ENCODE data around the gene WNT9A.

Gene WNT9A

DNA sequence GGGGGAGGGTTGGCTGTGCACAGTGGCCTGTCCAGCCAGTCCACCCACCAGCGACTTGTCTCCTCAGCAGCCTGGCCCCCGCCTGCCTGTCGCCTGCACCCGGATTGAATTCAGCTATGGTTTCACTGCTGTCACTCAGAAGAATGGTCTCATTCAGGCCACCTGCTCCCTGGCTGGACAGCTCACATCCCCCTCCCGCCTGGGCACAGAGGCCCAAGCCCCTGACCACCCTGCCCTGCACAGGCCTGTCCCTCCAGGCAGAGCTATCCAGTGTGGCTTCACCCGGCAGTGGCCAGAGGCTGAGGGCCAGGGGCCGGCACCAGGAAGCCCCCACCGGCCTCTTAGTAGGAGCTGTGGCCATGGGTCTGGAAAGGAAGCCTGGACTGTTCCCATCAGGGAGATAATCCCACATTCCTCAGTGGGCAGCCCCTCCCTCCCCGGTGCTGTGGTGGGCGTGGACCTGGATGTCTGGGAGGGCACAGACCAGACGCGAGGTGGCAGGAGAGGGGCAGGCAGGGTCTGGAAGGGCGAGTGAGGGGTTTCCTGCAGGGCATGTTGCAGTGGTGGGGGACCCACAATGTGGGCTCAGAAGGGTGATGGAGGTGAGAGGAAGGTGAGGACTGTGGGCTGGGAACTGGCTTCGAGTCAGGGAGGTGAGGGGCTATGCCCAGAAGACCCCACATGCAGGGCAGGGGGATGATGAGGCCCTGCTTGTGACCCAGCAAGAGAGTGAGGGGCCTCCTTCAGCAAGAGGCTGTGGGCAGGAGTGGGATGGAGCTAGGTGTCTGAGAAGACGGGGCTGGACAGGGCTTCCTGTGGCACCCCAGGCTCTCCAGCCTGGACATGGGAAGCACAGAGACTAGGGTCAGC is 30.4 kb downstream of the WNT9A start:
- H3K27ac ChIP-seq (replicated peaks), result no peak overlapping the region
- no peaks in the 10 kb centered on the region for H3K27me3 ChIP-seq (ENCODE audit: insufficient read depth, poor library complexity, severe bottlenecking)
- H3K4me3 ChIP-seq (replicated peaks; ENCODE audit: insufficient read depth, low read length), result no peak overlapping the region
- TF ChIP-seq REST (IDR thresholded peaks at IDR 0.05; ENCODE audit: insufficient replicate concordance, low read depth) (no peak), SPI1 (IDR thresholded peaks at IDR 0.05; ENCODE audit: borderline replicate concordance, low read depth) (no peak), POLR2AphosphoS5 (IDR thresholded peaks at IDR 0.05; ENCODE audit: low read depth) (no peak), GABPA (IDR thresholded peaks at IDR 0.05; ENCODE audit: low read depth) (no peak)
- TF ChIP-seq, protein P1, sequence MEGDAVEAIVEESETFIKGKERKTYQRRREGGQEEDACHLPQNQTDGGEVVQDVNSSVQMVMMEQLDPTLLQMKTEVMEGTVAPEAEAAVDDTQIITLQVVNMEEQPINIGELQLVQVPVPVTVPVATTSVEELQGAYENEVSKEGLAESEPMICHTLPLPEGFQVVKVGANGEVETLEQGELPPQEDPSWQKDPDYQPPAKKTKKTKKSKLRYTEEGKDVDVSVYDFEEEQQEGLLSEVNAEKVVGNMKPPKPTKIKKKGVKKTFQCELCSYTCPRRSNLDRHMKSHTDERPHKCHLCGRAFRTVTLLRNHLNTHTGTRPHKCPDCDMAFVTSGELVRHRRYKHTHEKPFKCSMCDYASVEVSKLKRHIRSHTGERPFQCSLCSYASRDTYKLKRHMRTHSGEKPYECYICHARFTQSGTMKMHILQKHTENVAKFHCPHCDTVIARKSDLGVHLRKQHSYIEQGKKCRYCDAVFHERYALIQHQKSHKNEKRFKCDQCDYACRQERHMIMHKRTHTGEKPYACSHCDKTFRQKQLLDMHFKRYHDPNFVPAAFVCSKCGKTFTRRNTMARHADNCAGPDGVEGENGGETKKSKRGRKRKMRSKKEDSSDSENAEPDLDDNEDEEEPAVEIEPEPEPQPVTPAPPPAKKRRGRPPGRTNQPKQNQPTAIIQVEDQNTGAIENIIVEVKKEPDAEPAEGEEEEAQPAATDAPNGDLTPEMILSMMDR (IDR thresholded peaks at IDR 0.05; ENCODE audit: insufficient read depth, low read length), result no peak
- no peak for DNase-seq (ENCODE audit: low read depth in 1 of 2, low spot score in 1 of 2)

GRCh38 chr1:227916655-227917054 is 31.1 kb downstream of the WNT9A start:
- DNase-seq (ENCODE audit: low read depth in 1 of 2, low spot score in 1 of 2), result no peak
- H3K27me3 ChIP-seq (ENCODE audit: insufficient read depth, poor library complexity, severe bottlenecking), result no peaks in the 10 kb centered on the region
- H3K27ac ChIP-seq (replicated peaks), result no peak overlapping the region
- no peak overlapping the region for H3K4me3 ChIP-seq (replicated peaks; ENCODE audit: insufficient read depth, low read length)
- TF ChIP-seq, protein P1 (IDR thresholded peaks at IDR 0.05; ENCODE audit: insufficient read depth, low read length), result no peak
- no peak for TF ChIP-seq GABPA (IDR thresholded peaks at IDR 0.05; ENCODE audit: low read depth)
- no peak for TF ChIP-seq POLR2AphosphoS5 (IDR thresholded peaks at IDR 0.05; ENCODE audit: low read depth)
- TF ChIP-seq REST (IDR thresholded peaks at IDR 0.05; ENCODE audit: insufficient replicate concordance, low read depth), result no peak
- no peak for TF ChIP-seq SPI1 (IDR thresholded peaks at IDR 0.05; ENCODE audit: borderline replicate concordance, low read depth)

DNA sequence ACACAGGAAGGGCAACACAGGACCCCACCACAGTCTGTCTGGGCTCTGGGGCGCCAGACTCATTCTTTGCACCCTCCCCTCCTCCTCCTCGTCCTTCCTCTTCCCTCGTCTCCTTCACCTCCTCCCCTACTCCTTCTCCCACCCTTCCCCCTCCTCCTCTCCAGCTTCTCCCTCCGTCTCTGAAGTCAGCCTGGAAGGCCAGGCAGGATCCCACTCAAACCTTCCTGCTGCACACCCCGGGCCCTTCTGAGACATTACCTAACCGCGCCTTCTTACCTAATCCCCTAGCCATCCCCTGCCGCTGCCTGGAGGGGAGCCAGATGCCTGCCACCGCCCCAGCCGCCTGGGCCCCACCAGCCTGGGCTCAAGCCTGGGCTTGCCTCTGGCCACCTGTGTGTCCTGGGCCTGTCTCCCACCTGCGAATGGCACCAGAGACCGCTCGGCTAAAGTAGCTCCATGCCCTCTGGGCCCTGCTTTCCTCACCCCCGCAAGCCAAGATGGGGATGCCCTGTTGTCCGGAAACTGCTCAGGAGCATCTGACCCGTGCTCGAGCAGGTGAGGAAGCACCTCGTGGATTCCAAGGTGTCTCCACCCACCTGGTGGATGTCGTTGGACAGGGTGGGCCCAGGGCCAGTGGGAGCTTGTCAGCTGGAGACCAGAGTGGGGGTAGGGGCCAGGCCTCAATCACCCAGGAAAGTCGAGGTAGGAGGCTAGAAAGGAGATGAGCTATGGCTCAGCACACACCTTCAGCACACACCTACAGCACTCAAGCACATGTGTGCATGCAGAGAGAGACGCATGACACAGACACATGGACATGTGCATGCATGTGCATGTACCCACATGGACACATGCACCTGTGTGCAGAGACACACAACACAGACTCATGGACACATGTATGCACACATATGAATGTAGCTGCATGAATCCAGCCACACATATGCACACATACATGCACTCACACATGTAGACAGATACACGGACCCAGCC is 31.9 kb downstream of the WNT9A start:
- no peak overlapping the region for H3K4me3 ChIP-seq (replicated peaks; ENCODE audit: insufficient read depth, low read length)
- TF ChIP-seq GABPA (IDR thresholded peaks at IDR 0.05; ENCODE audit: low read depth), result no peak
- TF ChIP-seq, protein P1 (IDR thresholded peaks at IDR 0.05; ENCODE audit: insufficient read depth, low read length), result no peak
- no peak for TF ChIP-seq SPI1 (IDR thresholded peaks at IDR 0.05; ENCODE audit: borderline replicate concordance, low read depth)
- no peak for TF ChIP-seq POLR2AphosphoS5 (IDR thresholded peaks at IDR 0.05; ENCODE audit: low read depth)
- no peak for TF ChIP-seq REST (IDR thresholded peaks at IDR 0.05; ENCODE audit: insufficient replicate concordance, low read depth)
- no peak overlapping the region for H3K27ac ChIP-seq (replicated peaks)
- no peak for DNase-seq (ENCODE audit: low read depth in 1 of 2, low spot score in 1 of 2)
- H3K27me3 ChIP-seq (ENCODE audit: insufficient read depth, poor library complexity, severe bottlenecking), result no peaks in the 10 kb centered on the region
